ENCODE results near the gene BAIAP2. TPM values are rescaled to one million over a fixed set of nuclear protein-coding genes. Genes with fewer than 3 reads are reported as not detected.
A peak's percentile ranks its signal among the peaks of the same experiment; 100 is the strongest.

The BAIAP2 gene
- total and polyA plus RNA-seq, 2 of the 13 experiments (the other 11 are each of a cell fraction or from before 2014, with no cell fraction given): 22.5 to 24.0 TPM

- TF ChIP-seq ZNF275 (CRISPR knock-in tag; IDR thresholded peaks at IDR 0.05; ENCODE audit: borderline replicate concordance): no peak
- 0 out of 2 replicates have a peak, but pooled peaks have one; percentile 13 for TF ChIP-seq ZMYM3 (CRISPR knock-in tag; IDR thresholded peaks at IDR 0.05)
- no peak for TF ChIP-seq ZNF7 (CRISPR knock-in tag; IDR thresholded peaks at IDR 0.05)
- no peak for TF ChIP-seq ZNF484 (CRISPR knock-in tag; IDR thresholded peaks at IDR 0.05; ENCODE audit: borderline replicate concordance, low read depth)
- TF ChIP-seq ZBTB8A (CRISPR knock-in tag; IDR thresholded peaks at IDR 0.05; ENCODE audit: borderline replicate concordance, low read depth): no peak
Measured at GRCh38 chr17:81033535-81034167, 1.3 kb upstream of the BAIAP2 start (continued).

GRCh38 chr17:81034168-81034777 lies 678 bp upstream of the BAIAP2 start:
- intact Hi-C loops (cut with micrococcal nuclease; ENCODE audit: unreplicated experiment) (no loop called here), in situ Hi-C loops (cut with HindIII; ENCODE audit: extremely low pct_ligation_motif_present, low pct_unique_long_range_greater_than_20kb) (no loop called here)
- FAIRE-seq (no peak), ATAC-seq (peak; percentile 45), DNase-seq (ENCODE audit: low spot score) (no peak)
- no TSS peak for BruUV-seq (replicated peaks)
- Histone ChIP-seq H3K27me3 (ENCODE audit: control insufficient read depth in 1 of 2, insufficient read depth in 2 of 2, low read length in 2 of 2) (peaks cover 0 to 6% of the 10 kb centered on the region in 2 experiments; a peak in 2 of 5 replicates), H3K27ac (ENCODE audit: extremely low read length, insufficient read depth, low read length) (no peak overlapping the region), H4K20me1 (ENCODE audit: insufficient read depth, low read length) (peaks cover 29% of the 10 kb centered on the region), H3K4me3 (replicated peaks in 1 of 3; ENCODE audit: insufficient read depth in 1 of 3, low read depth in 2 of 3, low read length in 3 of 3) (peak overlapping the region; percentile 76 to 88 (median 77)), H3K4me2 (ENCODE audit: low read depth, low read length) (peak overlapping the region; percentile 97), H2AFZ (ENCODE audit: low read length) (no peak overlapping the region), H3K79me2 (ENCODE audit: insufficient read depth, low read length) (peaks cover 37% of the 10 kb centered on the region), H3K9me3 (ENCODE audit: low read length) (no peaks in the 10 kb centered on the region), H3K9ac (ENCODE audit: insufficient read depth, low read depth, low read length) (peak overlapping the region; percentile 68), H3K4me1 (ENCODE audit: insufficient read depth, low read length) (peaks cover 63% of the 10 kb centered on the region), H3K36me3 (replicated peaks in 1 of 2; ENCODE audit: control insufficient read depth in 1 of 2, insufficient read depth in 2 of 2, low read length in 2 of 2) (peaks cover 0 to 4% of the 10 kb centered on the region in 2 experiments; a peak in 3 of 5 replicates)
- POLR2A ChIA-PET: interaction anchor here (2.0 to 2.9 kb wide), 2 partner anchors 9 to 10 kb away, joined by 5 to 23 read pairs; no protein-coding TSS in a partner anchor
- under 1% methylated on average over 21 of the region's 49 CpGs for WGBS (ENCODE audit: low lambda C conversion rate)
- CTCF ChIA-PET (ENCODE audit: low intra/inter-chr PET ratio, low total read pairs): interaction anchor here (1.6 kb wide), 1 partner anchor 67 kb away, joined by 4 read pairs; no protein-coding TSS in a partner anchor
- peak; percentile 18; the same call in 1 of the 2 replicates for TF ChIP-seq MZF1 (CRISPR knock-in tag; IDR thresholded peaks at IDR 0.05; ENCODE audit: borderline replicate concordance)
- TF ChIP-seq ZNF740 (CRISPR knock-in tag; IDR thresholded peaks at IDR 0.05): no peak
- 0 out of 2 replicates have a peak, but pooled peaks have one; percentile 18 for TF ChIP-seq ETS1 (CRISPR knock-in tag; IDR thresholded peaks at IDR 0.05)
- no peak for TF ChIP-seq THAP11 (CRISPR knock-in tag; IDR thresholded peaks at IDR 0.05)
- peak; percentile 93 for TF ChIP-seq ZNF263 (CRISPR knock-in tag; IDR thresholded peaks at IDR 0.05)
- TF ChIP-seq ZNF430 (CRISPR knock-in tag; IDR thresholded peaks at IDR 0.05): 0 out of 2 replicates have a peak, but pooled peaks have one; percentile 29
- peak; percentile 56 for TF ChIP-seq ZNF574 (CRISPR knock-in tag; IDR thresholded peaks at IDR 0.05)
- peak; percentile 33; the same call in 1 of the 2 replicates for TF ChIP-seq ERF (CRISPR knock-in tag; IDR thresholded peaks at IDR 0.05)
- peak; percentile 26; the same call in 1 of the 2 replicates for TF ChIP-seq PHF21A (CRISPR knock-in tag; IDR thresholded peaks at IDR 0.05)
- 0 out of 2 replicates have a peak, but pooled peaks have one; percentile 54 for TF ChIP-seq ZNF776 (CRISPR knock-in tag; IDR thresholded peaks at IDR 0.05)
- TF ChIP-seq ZNF556 (CRISPR knock-in tag; IDR thresholded peaks at IDR 0.05; ENCODE audit: borderline replicate concordance): no peak
